ENCODE results near the gene TCF20. TPM values are rescaled to one million over a fixed set of nuclear protein-coding genes. Genes with fewer than 3 reads are reported as not detected.
A peak's percentile ranks its signal among the peaks of the same experiment; 100 is the strongest.

TCF20 gene
- total RNA-seq, 1 donor from 2014 or later = 112 TPM

DNA sequence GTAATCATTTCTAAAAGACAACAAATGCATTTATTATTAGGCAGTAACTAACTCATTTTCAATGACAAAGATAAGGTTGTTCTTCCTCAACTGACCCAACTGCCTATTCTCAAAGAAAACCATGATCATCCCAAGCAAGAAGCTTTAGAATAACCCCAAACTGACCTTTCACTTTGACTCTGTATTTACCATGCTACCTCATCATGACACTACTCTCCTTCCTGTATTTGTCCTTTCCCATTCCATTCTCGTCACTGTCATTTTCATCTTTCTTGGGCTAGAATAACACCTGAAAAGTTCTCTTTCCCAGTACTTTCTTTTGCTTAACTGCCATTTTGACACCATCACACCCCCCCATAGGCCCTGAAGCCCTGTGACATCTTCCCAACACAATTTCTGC lies 48.3 kb downstream of the TCF20 start:
- no peak overlapping the region for H3K4me3 Mint-ChIP-seq (ENCODE audit: unreplicated experiment)
- H3K27ac Mint-ChIP-seq (ENCODE audit: unreplicated experiment) = peak overlapping the region; percentile 17
- H3K9me3 Mint-ChIP-seq (ENCODE audit: unreplicated experiment) = peaks cover 2% of the 10 kb centered on the region
- peaks cover 3% of the 10 kb centered on the region for H3K36me3 Mint-ChIP-seq (ENCODE audit: unreplicated experiment)
- no peak for DNase-seq
- no peaks in the 10 kb centered on the region for H3K27me3 Mint-ChIP-seq (ENCODE audit: unreplicated experiment)
- peaks cover 12% of the 10 kb centered on the region for H3K4me1 Mint-ChIP-seq (ENCODE audit: low read depth, unreplicated experiment)
- TF ChIP-seq, protein P1, sequence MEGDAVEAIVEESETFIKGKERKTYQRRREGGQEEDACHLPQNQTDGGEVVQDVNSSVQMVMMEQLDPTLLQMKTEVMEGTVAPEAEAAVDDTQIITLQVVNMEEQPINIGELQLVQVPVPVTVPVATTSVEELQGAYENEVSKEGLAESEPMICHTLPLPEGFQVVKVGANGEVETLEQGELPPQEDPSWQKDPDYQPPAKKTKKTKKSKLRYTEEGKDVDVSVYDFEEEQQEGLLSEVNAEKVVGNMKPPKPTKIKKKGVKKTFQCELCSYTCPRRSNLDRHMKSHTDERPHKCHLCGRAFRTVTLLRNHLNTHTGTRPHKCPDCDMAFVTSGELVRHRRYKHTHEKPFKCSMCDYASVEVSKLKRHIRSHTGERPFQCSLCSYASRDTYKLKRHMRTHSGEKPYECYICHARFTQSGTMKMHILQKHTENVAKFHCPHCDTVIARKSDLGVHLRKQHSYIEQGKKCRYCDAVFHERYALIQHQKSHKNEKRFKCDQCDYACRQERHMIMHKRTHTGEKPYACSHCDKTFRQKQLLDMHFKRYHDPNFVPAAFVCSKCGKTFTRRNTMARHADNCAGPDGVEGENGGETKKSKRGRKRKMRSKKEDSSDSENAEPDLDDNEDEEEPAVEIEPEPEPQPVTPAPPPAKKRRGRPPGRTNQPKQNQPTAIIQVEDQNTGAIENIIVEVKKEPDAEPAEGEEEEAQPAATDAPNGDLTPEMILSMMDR (IDR thresholded peaks at IDR 0.05; ENCODE audit: partially characterized antibody, unreplicated experiment) = no peak

Other genes with a start within 250 kb of the TCF20 start
- 13.0 TPM for gene NAGA, start 199.8 kb downstream of the TCF20 start, total RNA-seq (ENCODE audit: unreplicated experiment)
- gene PHETA2, start 196.4 kb downstream of the TCF20 start, total RNA-seq (ENCODE audit: unreplicated experiment) = 0.88 TPM
- 62.0 TPM for gene SMDT1, start 191.0 kb downstream of the TCF20 start, total RNA-seq (ENCODE audit: unreplicated experiment)
- 90.1 TPM for gene NDUFA6, start 179.9 kb downstream of the TCF20 start, total RNA-seq (ENCODE audit: unreplicated experiment)
- gene CYP2D6, start 139.8 kb downstream of the TCF20 start, total RNA-seq (ENCODE audit: unreplicated experiment) = 15.9 TPM
- gene NFAM1, start 161.8 kb upstream of the TCF20 start, total RNA-seq (ENCODE audit: unreplicated experiment) = 0.91 TPM
- 35.1 TPM for gene RRP7A, start 249.1 kb upstream of the TCF20 start, total RNA-seq (ENCODE audit: unreplicated experiment)